Spleen (tissue), 13 donors: ENCODE data around the gene OR5M3. TPM values are rescaled to one million over a fixed set of nuclear protein-coding genes. Genes with fewer than 3 reads are reported as not detected.

ENCODE experiments used
- DNase-seq: peaks from one replicate; pipeline ENCODE4 v3.0.0-alpha.2; 2020
- H3K27ac ChIP-seq, 8 donors: fragments of 200-600 bp; sonication (generic) in 7 of 8; 1 replicate in 4 of 8; 2 replicates in 4 of 8; pipeline versions ENCODE4 v1.5.0 to v1.8.0; 2016 to 2021; ENCODE audit warnings: inconsistent platforms in 4 of 8, mild to moderate bottlenecking in 4 of 8, moderate library complexity in 1 of 8
- H3K27me3 ChIP-seq, 7 donors: fragments of 200-600 bp; sonication (generic) in 6 of 7; replicated peaks in 1 of 7; 1 replicate in 4 of 7; 2 replicates in 3 of 7; pipeline versions ENCODE4 v1.5.0 to v1.8.0; 2016 to 2021; ENCODE audit warnings: inconsistent platforms in 3 of 7, mild to moderate bottlenecking in 1 of 7
- H3K36me3 ChIP-seq, 6 donors: fragments of 200-600 bp; sonication (generic) in 5 of 6; 1 replicate in 4 of 6; 2 replicates in 2 of 6; pipeline versions ENCODE4 v1.5.0 to v1.8.0; 2016 to 2021; ENCODE audit warnings: inconsistent platforms in 2 of 6
- H3K4me1 ChIP-seq, 6 donors: fragments of 200-600 bp; sonication (generic) in 5 of 6; 1 replicate in 3 of 6; 2 replicates in 3 of 6; pipeline versions ENCODE4 v1.5.0 to v1.8.0; 2016 to 2021; ENCODE audit warnings: inconsistent platforms in 3 of 6
- H3K4me3 ChIP-seq, 8 donors: fragments of 200-600 bp; sonication (generic) in 7 of 8; 1 replicate in 4 of 8; 2 replicates in 4 of 8; pipeline versions ENCODE4 v1.5.0 to v1.8.0; 2016 to 2021; ENCODE audit warnings: inconsistent platforms in 4 of 8, mild to moderate bottlenecking in 4 of 8, moderate library complexity in 2 of 8
- H3K9me3 ChIP-seq, 8 donors: fragments of 200-600 bp; sonication (generic) in 7 of 8; 1 replicate in 4 of 8; 2 replicates in 4 of 8; pipeline versions ENCODE4 v1.5.0 to v1.8.0; 2016 to 2021; ENCODE audit warnings: inconsistent platforms in 4 of 8
- CTCF ChIP-seq, 11 experiments: fragments of 200-600 bp in 7 of 11; fragments of 450-650 bp in 4 of 11; sonication (generic) in 4 of 11; IDR thresholded peaks in 8 of 11; conservative IDR thresholded peaks in 3 of 11; 1 replicate in 7 of 11; 2 replicates in 4 of 11; pipeline versions ENCODE4 v1.4.0 to v1.8.0; 2016 to 2021; ENCODE audit warnings: antibody characterized with exemption in 11 of 11, inconsistent platforms in 4 of 11, mild to moderate bottlenecking in 1 of 11
- POLR2A ChIP-seq, 3 donors: fragments of 450-650 bp; IDR thresholded peaks; one replicate each; pipeline ENCODE4 v1.5.1; 2017; ENCODE audit warnings: antibody characterized with exemption in 3 of 3, mild to moderate bottlenecking in 1 of 3
- POLR2AphosphoS5 ChIP-seq, 3 donors: sonication (generic); formaldehyde crosslinking; IDR thresholded peaks; one replicate each; pipeline ENCODE4 v1.5.1; 2017; ENCODE audit warnings: antibody characterized with exemption in 3 of 3
- WGBS, 5 donors: extraction: QIAGEN DNeasy Blood & Tissue Kit in 3 of 5; methylation state at CpG; one replicate each; pipeline versions ENCODE4 v1.1.5 to v1.1.7; 2013 to 2018; 5-methylcytosine and 5-hydroxymethylcytosine counted together
- intact Hi-C: fragments of 100-400 bp; cut with DNase I; formaldehyde crosslinking; loops from one replicate; pipeline ENCODE4 v1.15.0; 2023; ENCODE audit warnings: low total_unique reads
- long read RNA-seq, 2 donors: transcript quantifications; one replicate each; lab custom pipeline, GENCODE V29; 2026
- polyA plus RNA-seq, 3 donors: library from polyadenylated mRNA; stranded (reverse); fragments of 200-250 nt; gene quantifications; one replicate each; pipeline ENCODE4 v1.2.1, GENCODE V29; 2013
- total RNA-seq, 7 donors: library from RNA; depleted of rRNA in 3 of 7; stranded (reverse); fragments of >200 nt in 3 of 7; fragmentation: NEBNext Ultra II Directional in 4 of 7; extraction: Animal tissue kit (Norgen Biotek cat#: 25700) in 4 of 7; gene quantifications; one replicate each; pipeline versions ENCODE4 v1.1.0 to v1.2.1, GENCODE V29; 2016 to 2021
- donor health status: healthy with polysubstance abuse.
- donor health status: DM: no; HTN: no; CAD: no; lungs with moderate emphysema.
- donor health status: DM: no; HTN: no; CAD: no.
- donor health status: Bipolar disorder and iron deficiency.
- donor health status: healthy.
- donor health status: DM: no; HTN: no; CAD: no.
- donor health status: DM: yes; HTN: yes; CAD: no.

The OR5M3 gene
- not detected for total RNA-seq
- not detected for polyA plus RNA-seq
- long read RNA-seq, donor 1: 0 reads
- long read RNA-seq, donor 2: 0 reads

- intact Hi-C loops: no loop called here
- no peak for DNase-seq
- TF ChIP-seq POLR2A (IDR thresholded peaks at IDR 0.05) (no peak), POLR2AphosphoS5 (IDR thresholded peaks at IDR 0.05) (no peak), CTCF (IDR thresholded peaks at IDR 0.05 in 8 of 11, conservative IDR thresholded peaks at IDR 0.05 in 3 of 11) (no peak)
These were observed at the start of gene OR5M3 for GRCh38 chr11:56473252-56473651. Gene OR5M3, minus strand, starts transcription at chr11:56473352. Its CDS starts 2,855 bp downstream, at chr11:56470497.

GRCh38 chr11:56522008-56522407 lies 48.9 kb upstream of the OR5M3 start:
- H3K36me3 ChIP-seq: no peaks in the 10 kb centered on the region
- DNase-seq: no peak
- H3K4me1 ChIP-seq: no peaks in the 10 kb centered on the region
- intact Hi-C loops: no loop called here
- no peak overlapping the region for H3K27ac ChIP-seq
- no peak overlapping the region for H3K4me3 ChIP-seq
- peaks cover 0 to 7% (median 0%) of the 10 kb centered on the region in 8 donors for H3K9me3 ChIP-seq
- H3K27me3 ChIP-seq: no peaks in the 10 kb centered on the region
- 62 to 72% (median 66%) methylated on average over 5 of the region's 5 CpGs for WGBS, 5 donors
- no peak for TF ChIP-seq POLR2A (IDR thresholded peaks at IDR 0.05)
- TF ChIP-seq CTCF (IDR thresholded peaks at IDR 0.05 in 8 of 11, conservative IDR thresholded peaks at IDR 0.05 in 3 of 11): no peak
- TF ChIP-seq POLR2AphosphoS5 (IDR thresholded peaks at IDR 0.05): no peak

More at GRCh38 chr11:56473252-56473651, at the start of gene OR5M3:
- Histone ChIP-seq H3K27me3 (no peaks in the 10 kb centered on the region), H3K36me3 (no peaks in the 10 kb centered on the region), H3K9me3 (peaks cover 0 to 5% (median 0%) of the 10 kb centered on the region in 8 donors), H3K4me3 (no peak within 1 kb of the TSS), H3K27ac (no peak within 1 kb of the TSS), H3K4me1 (no peaks in the 10 kb centered on the region)
- 78 to 83% (median 80%) methylated on average over 6 of the region's 6 CpGs for WGBS, 5 donors

GRCh38 chr11:56513280-56513679 lies 40.1 kb upstream of the OR5M3 start:
- intact Hi-C loops: no loop called here
- 70 to 83% (median 71%) methylated on average over 1 of the region's 1 CpG for WGBS, 5 donors

GRCh38 chr11:56509439-56509838 lies 36.3 kb upstream of the OR5M3 start:
- Histone ChIP-seq H3K27me3 (no peaks in the 10 kb centered on the region), H3K36me3 (no peaks in the 10 kb centered on the region), H3K4me1 (no peaks in the 10 kb centered on the region), H3K4me3 (no peak overlapping the region), H3K9me3 (peaks cover 0 to 22% (median 0%) of the 10 kb centered on the region in 8 donors), H3K27ac (no peak overlapping the region)
- intact Hi-C loops: no loop called here
- TF ChIP-seq POLR2A (IDR thresholded peaks at IDR 0.05) (no peak), POLR2AphosphoS5 (IDR thresholded peaks at IDR 0.05) (no peak), CTCF (IDR thresholded peaks at IDR 0.05 in 8 of 11, conservative IDR thresholded peaks at IDR 0.05 in 3 of 11) (no peak)
- WGBS, 5 donors: 91 to 100% (median 95%) methylated on average over 1 of the region's 1 CpG
- DNase-seq: no peak

More at GRCh38 chr11:56513280-56513679, 40.1 kb upstream of the OR5M3 start:
- Histone ChIP-seq H3K27ac (no peak overlapping the region), H3K4me3 (no peak overlapping the region), H3K9me3 (peaks cover 0 to 12% (median 0%) of the 10 kb centered on the region in 8 donors), H3K4me1 (no peaks in the 10 kb centered on the region), H3K36me3 (no peaks in the 10 kb centered on the region), H3K27me3 (no peaks in the 10 kb centered on the region)
- no peak for DNase-seq
- TF ChIP-seq CTCF (IDR thresholded peaks at IDR 0.05 in 8 of 11, conservative IDR thresholded peaks at IDR 0.05 in 3 of 11): no peak
- TF ChIP-seq POLR2A (IDR thresholded peaks at IDR 0.05): no peak
- TF ChIP-seq POLR2AphosphoS5 (IDR thresholded peaks at IDR 0.05): no peak
